Measurements from ENCODE around the gene PSKH1.

- TF ChIP-seq CTCF (IDR thresholded peaks at IDR 0.05; ENCODE audit: poor library complexity) (no peak), EZH2 (IDR thresholded peaks at IDR 0.05; ENCODE audit: borderline replicate concordance) (no peak)
Observed at GRCh38 chr16:67946966-67947558, 54.0 kb downstream of the PSKH1 start.
